HepG2 (cell line): ENCODE measurements around the gene WEE1. TPM values are rescaled to one million over a fixed set of nuclear protein-coding genes. Genes with fewer than 3 reads are reported as not detected.
A peak's percentile ranks its signal among the peaks of the same experiment; 100 is the strongest.

Experiments used
- ATAC-seq: fragments of 200-7000 bp; cut with Tn5 transposase; 3 replicates; pipeline ENCODE4 v1.9.1; 2020; ENCODE audit warnings: mild to moderate bottlenecking, moderate library complexity
- BruUV-seq: library from RNA; stranded (reverse); fragments of 400-500 nt; replicated peaks from 2 replicates; lab custom pipeline; 2021; lab: Mats Ljungman, UMichigan
- CTCF ChIA-PET: fragments of 300-600 bp; formaldehyde crosslinking; extraction: SDS; loops from one replicate; lab custom pipeline; 2021; ENCODE audit warnings: low total read pairs, inconsistent platforms, low intra/inter-chr PET ratio; lab: Yijun Ruan, JAX
- POLR2A ChIA-PET: fragments of 350-600 bp; sonication (Branson Sonifier 250); formaldehyde crosslinking; loops from one replicate; lab custom pipeline; 2020; ENCODE audit warnings: antibody characterized with exemption, inconsistent platforms; lab: Yijun Ruan, JAX
- DNase-seq: peaks from one replicate; pipeline ENCODE4 v3.0.0-alpha.2; 2015; ENCODE audit warnings: low spot score
- FAIRE-seq: peaks from 3 replicates; lab custom pipeline; 2011; peaks lifted over from hg19 to GRCh38; lab: Jason Lieb, UNC
- H2AFZ ChIP-seq: one replicate; pipeline ENCODE4 v1.6.1; 2011; ENCODE audit warnings: low read length, inconsistent platforms
- H3K27ac ChIP-seq: fragments of 300-600 bp; 3 replicates; pipeline ENCODE4 v1.8.0; 2011; ENCODE audit warnings: mixed run types, mild to moderate bottlenecking, mixed read lengths, low read length, inconsistent platforms; ENCODE audit not compliant: insufficient read depth; ENCODE audit errors: extremely low read length
- H3K27me3 ChIP-seq, 2 experiments: fragments of 200-600 bp in 1 of 2; 2 replicates in 1 of 2; 3 replicates in 1 of 2; pipeline versions ENCODE4 v1.6.0 to v1.8.0; 2011; ENCODE audit warnings: low read length in 2 of 2, mild to moderate bottlenecking in 2 of 2, moderate library complexity in 2 of 2, inconsistent platforms in 1 of 2; ENCODE audit not compliant: insufficient read depth in 2 of 2, control insufficient read depth in 1 of 2
- H3K36me3 ChIP-seq, 2 experiments: fragments of 200-600 bp in 1 of 2; replicated peaks in 1 of 2; 2 replicates in 1 of 2; 3 replicates in 1 of 2; pipeline versions ENCODE4 v1.5.1 to v1.8.0; 2011; ENCODE audit warnings: low read length in 2 of 2, inconsistent platforms in 1 of 2; ENCODE audit not compliant: insufficient read depth in 2 of 2, control insufficient read depth in 1 of 2
- H3K4me1 ChIP-seq: 2 replicates; pipeline ENCODE4 v1.5.1; 2012; ENCODE audit warnings: low read length, inconsistent platforms; ENCODE audit not compliant: insufficient read depth
- H3K4me2 ChIP-seq: 2 replicates; pipeline ENCODE4 v1.6.0; 2011; ENCODE audit warnings: low read depth, low read length, inconsistent platforms
- H3K4me3 ChIP-seq, 3 experiments: fragments of 200-600 bp in 1 of 3; sonication (generic), shearing (Covaris generic) in 1 of 3; replicated peaks in 1 of 3; 2 replicates each; pipeline ENCODE4 v1.5.1; 2011 to 2016; ENCODE audit warnings: low read length in 3 of 3, inconsistent platforms in 2 of 3, low read depth in 2 of 3, mild to moderate bottlenecking in 2 of 3, control low read depth in 1 of 3, mixed read lengths in 1 of 3; ENCODE audit not compliant: insufficient read depth in 1 of 3
- H3K79me2 ChIP-seq: one replicate; pipeline ENCODE4 v1.6.1; 2011; ENCODE audit warnings: low read length, inconsistent platforms; ENCODE audit not compliant: insufficient read depth
- H3K9ac ChIP-seq: 2 replicates; pipeline ENCODE4 v1.6.0; 2011; ENCODE audit warnings: mild to moderate bottlenecking, low read depth, low read length, inconsistent platforms; ENCODE audit not compliant: insufficient read depth
- H3K9me3 ChIP-seq: 2 replicates; pipeline ENCODE4 v1.5.1; 2012; ENCODE audit warnings: mild to moderate bottlenecking, low read length
- H4K20me1 ChIP-seq: 2 replicates; pipeline ENCODE4 v1.6.0; 2011; ENCODE audit warnings: inconsistent platforms, mild to moderate bottlenecking, low read length, moderate library complexity; ENCODE audit not compliant: insufficient read depth
- ELF1 ChIP-seq: sonication (generic); formaldehyde crosslinking; IDR thresholded peaks from 2 replicates; pipeline ENCODE4 v1.4.0; 2020; ENCODE audit warnings: missing genetic modification reagents
- GABPB1 ChIP-seq: IDR thresholded peaks from 2 replicates; pipeline ENCODE4 v1.6.1; 2016; ENCODE audit warnings: mild to moderate bottlenecking, missing genetic modification reagents, moderate library complexity, missing compliant biosample characterization
- GTF3A ChIP-seq: sonication (generic); formaldehyde crosslinking; conservative IDR thresholded peaks from 2 replicates; pipeline ENCODE4 v1.4.0; 2020; ENCODE audit warnings: mild to moderate bottlenecking, missing genetic modification reagents
- HMGXB3 ChIP-seq: sonication (generic); formaldehyde crosslinking; IDR thresholded peaks from 2 replicates; pipeline ENCODE4 v1.4.0; 2020; ENCODE audit warnings: missing genetic modification reagents, borderline replicate concordance
- SNAI1 ChIP-seq: sonication (generic); formaldehyde crosslinking; IDR thresholded peaks from 2 replicates; pipeline ENCODE4 v1.5.0; 2020; ENCODE audit warnings: mild to moderate bottlenecking, missing genetic modification reagents, borderline replicate concordance
- TBP ChIP-seq: sonication (generic); formaldehyde crosslinking; IDR thresholded peaks from 2 replicates; pipeline ENCODE4 v1.5.0; 2020; ENCODE audit warnings: missing genetic modification reagents
- XRCC5 ChIP-seq: fragments of 200-400 bp; formaldehyde crosslinking; optimal IDR thresholded peaks from 2 replicates; pipeline ENCODE3; 2017; ENCODE audit warnings: mild to moderate bottlenecking, low read length
- ZBTB42 ChIP-seq: sonication (generic); formaldehyde crosslinking; IDR thresholded peaks from 2 replicates; pipeline ENCODE4 v1.5.0; 2020; ENCODE audit warnings: mild to moderate bottlenecking, missing genetic modification reagents
- ZNF33B ChIP-seq: sonication (generic); formaldehyde crosslinking; IDR thresholded peaks from 2 replicates; pipeline ENCODE4 v1.5.1; 2020; ENCODE audit warnings: mild to moderate bottlenecking, missing genetic modification reagents
- ZNF710 ChIP-seq: sonication (generic); formaldehyde crosslinking; IDR thresholded peaks from 2 replicates; pipeline ENCODE4 v1.5.0; 2020; ENCODE audit warnings: mild to moderate bottlenecking, missing genetic modification reagents, borderline replicate concordance
- ZNF777 ChIP-seq: sonication (generic); formaldehyde crosslinking; IDR thresholded peaks from 2 replicates; pipeline ENCODE4 v1.4.0; 2020; ENCODE audit warnings: missing genetic modification reagents
- WGBS: methylation state at CpG from one replicate; pipeline ENCODE4 v1.1.6; 2017; ENCODE audit warnings: low lambda C conversion rate; 5-methylcytosine and 5-hydroxymethylcytosine counted together
- in situ Hi-C: cut with HindIII; loops from 2 replicates; pipeline ENCODE4 v1.10.0; 2017; ENCODE audit warnings: low pct_unique_long_range_greater_than_20kb; ENCODE audit not compliant: extremely low pct_ligation_motif_present
- intact Hi-C: fragments of 100-400 bp; cut with micrococcal nuclease; formaldehyde crosslinking; loops from one replicate; pipeline ENCODE4 v1.10.0; 2022; ENCODE audit not compliant: unreplicated experiment
- polyA plus RNA-seq, 8 experiments: library from polyadenylated mRNA; depleted of rRNA in 3 of 8; stranded (reverse) in 7 of 8; unstranded in 1 of 8; fragments of >200 nt; fragmentation: Illumina TruSeq in 4 of 8; extraction: Trizol in 4 of 8; gene quantifications; 2 replicates each; pipeline versions ENCODE4 v1.2.1 to v1.2.3, GENCODE V29; 2011 to 2016; ENCODE audit warnings: low read depth in 4 of 8, missing spikeins in 1 of 8, mixed read lengths in 1 of 8; ENCODE audit not compliant: insufficient read depth in 1 of 8
- total RNA-seq, 5 experiments: library from RNA; depleted of rRNA; stranded (reverse); fragments of >200 nt; fragmentation: Illumina TruSeq; extraction: Trizol; gene quantifications; 2 replicates each; pipeline ENCODE4 v1.2.3, GENCODE V29; 2016; ENCODE audit warnings: low read depth in 1 of 5

The WEE1 gene
- total and polyA plus RNA-seq, 2 of the 13 experiments (the other 11 are each of a cell fraction or from before 2014, with no cell fraction given): 31.4 to 63.7 TPM

- no peak for TF ChIP-seq SNAI1 (CRISPR knock-in tag)
- TF ChIP-seq ZNF33B (CRISPR knock-in tag): peak; percentile 62; the same call in 1 of the 2 replicates
Measured at GRCh38 chr11:9613118-9613829, 39.8 kb downstream of the WEE1 start (continued).

- Histone ChIP-seq H3K4me3 (peak overlapping the region; percentile 57 to 69 (median 57)), H3K36me3 (no peaks in the 10 kb centered on the region), H3K9me3 (no peaks in the 10 kb centered on the region), H3K9ac (peak overlapping the region; percentile 90), H4K20me1 (no peaks in the 10 kb centered on the region), H3K79me2 (no peaks in the 10 kb centered on the region), H3K4me2 (peak overlapping the region; percentile 90), H2AFZ (peak overlapping the region; percentile 71), H3K27ac (peak overlapping the region; percentile 76), H3K27me3 (no peaks in the 10 kb centered on the region; a peak in 1 of 5 replicates), H3K4me1 (peaks cover 58% of the 10 kb centered on the region)
- in situ Hi-C loops (loop anchor here (5.0 kb wide), 2 partner anchors 42 to 133 kb away; partner anchors contain the start of gene WEE1), intact Hi-C loops (loop anchor here (1.0 to 5.0 kb wide), 6 partner anchors 39 to 153 kb away; partner anchors contain the start of genes SWAP70 and ZNF143)
- FAIRE-seq (no peak), DNase-seq (peak; percentile 60), ATAC-seq (peak; percentile 91)
- POLR2A ChIA-PET: interaction anchor here (0.6 to 4.4 kb wide), 14 partner anchors 13 to 690 kb away, joined by 3 to 35 read pairs (median 4); partner anchors contain the start of genes SWAP70, WEE1 and ZNF143
- CTCF ChIA-PET: interaction anchor here (0.5 to 2.6 kb wide), 4 partner anchors 78 to 135 kb away, joined by 3 to 21 read pairs (median 12); no protein-coding TSS in a partner anchor
- no TSS peak for BruUV-seq
- WGBS: 5% methylated on average over 36 of the region's 54 CpGs
- peak; percentile 78 for TF ChIP-seq ZNF710
- 0 out of 2 replicates have a peak, but pooled peaks have one; percentile 72 for TF ChIP-seq TBP (CRISPR knock-in tag)
- TF ChIP-seq GTF3A (CRISPR knock-in tag): no peak; the same call in 1 of the 2 replicates
- TF ChIP-seq XRCC5: peak; percentile 92
- TF ChIP-seq ZBTB42 (CRISPR knock-in tag): 0 out of 2 replicates have a peak, but pooled peaks have one; percentile 48
- 0 out of 2 replicates have a peak, but pooled peaks have one; percentile 35 for TF ChIP-seq ZNF777
- TF ChIP-seq HMGXB3 (CRISPR knock-in tag): peak; percentile 77; the same call in 1 of the 2 replicates
- TF ChIP-seq GABPB1 (CRISPR knock-in tag): peak; percentile 88
- peak; percentile 90 for TF ChIP-seq ELF1 (CRISPR knock-in tag)
Measured at GRCh38 chr11:9613830-9614762, 40.6 kb downstream of the WEE1 start.
